GM18951 (cell line): Measurements from ENCODE around the gene CTNNA3.

ENCODE experiments used
- POLR2A ChIP-seq: IDR thresholded peaks from 4 replicates; pipeline ENCODE4 v1.6.1; 2011; ENCODE audit warnings: mild to moderate bottlenecking; ENCODE audit not compliant: insufficient read length, insufficient read depth; ENCODE audit errors: extremely low read depth
- in situ Hi-C: fragments of 300-500 bp; cut with MboI; formaldehyde crosslinking; loops from one replicate; pipeline ENCODE4 v1.12.0; 2022; ENCODE audit warnings: low sequenced_read_pairs, mixed read lengths, inconsistent platforms; ENCODE audit not compliant: unreplicated experiment

Gene CTNNA3

DNA sequence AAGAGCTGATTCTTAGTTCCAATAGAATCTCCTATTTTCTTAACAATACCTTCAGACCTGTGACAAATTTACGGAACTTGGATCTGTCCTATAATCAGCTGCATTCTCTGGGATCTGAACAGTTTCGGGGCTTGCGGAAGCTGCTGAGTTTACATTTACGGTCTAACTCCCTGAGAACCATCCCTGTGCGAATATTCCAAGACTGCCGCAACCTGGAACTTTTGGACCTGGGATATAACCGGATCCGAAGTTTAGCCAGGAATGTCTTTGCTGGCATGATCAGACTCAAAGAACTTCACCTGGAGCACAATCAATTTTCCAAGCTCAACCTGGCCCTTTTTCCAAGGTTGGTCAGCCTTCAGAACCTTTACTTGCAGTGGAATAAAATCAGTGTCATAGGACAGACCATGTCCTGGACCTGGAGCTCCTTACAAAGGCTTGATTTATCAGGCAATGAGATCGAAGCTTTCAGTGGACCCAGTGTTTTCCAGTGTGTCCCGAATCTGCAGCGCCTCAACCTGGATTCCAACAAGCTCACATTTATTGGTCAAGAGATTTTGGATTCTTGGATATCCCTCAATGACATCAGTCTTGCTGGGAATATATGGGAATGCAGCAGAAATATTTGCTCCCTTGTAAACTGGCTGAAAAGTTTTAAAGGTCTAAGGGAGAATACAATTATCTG, 768.6 kb downstream of the CTNNA3 start:
- in situ Hi-C loops: no loop called here

DNA sequence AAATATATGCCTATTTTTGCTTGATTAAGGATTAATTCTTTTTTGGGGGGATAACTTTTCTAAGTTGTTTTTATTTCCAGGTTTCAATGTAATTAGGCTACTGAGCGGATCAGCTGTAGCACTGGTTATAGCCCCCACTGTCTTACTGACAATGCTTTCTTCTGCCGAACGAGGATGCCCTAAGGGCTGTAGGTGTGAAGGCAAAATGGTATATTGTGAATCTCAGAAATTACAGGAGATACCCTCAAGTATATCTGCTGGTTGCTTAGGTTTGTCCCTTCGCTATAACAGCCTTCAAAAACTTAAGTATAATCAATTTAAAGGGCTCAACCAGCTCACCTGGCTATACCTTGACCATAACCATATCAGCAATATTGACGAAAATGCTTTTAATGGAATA, 769.2 kb downstream of the CTNNA3 start:
- in situ Hi-C loops: no loop called here

More for the DNA sequence above, 768.6 kb downstream of the CTNNA3 start:
- no peak for TF ChIP-seq POLR2A

DNA sequence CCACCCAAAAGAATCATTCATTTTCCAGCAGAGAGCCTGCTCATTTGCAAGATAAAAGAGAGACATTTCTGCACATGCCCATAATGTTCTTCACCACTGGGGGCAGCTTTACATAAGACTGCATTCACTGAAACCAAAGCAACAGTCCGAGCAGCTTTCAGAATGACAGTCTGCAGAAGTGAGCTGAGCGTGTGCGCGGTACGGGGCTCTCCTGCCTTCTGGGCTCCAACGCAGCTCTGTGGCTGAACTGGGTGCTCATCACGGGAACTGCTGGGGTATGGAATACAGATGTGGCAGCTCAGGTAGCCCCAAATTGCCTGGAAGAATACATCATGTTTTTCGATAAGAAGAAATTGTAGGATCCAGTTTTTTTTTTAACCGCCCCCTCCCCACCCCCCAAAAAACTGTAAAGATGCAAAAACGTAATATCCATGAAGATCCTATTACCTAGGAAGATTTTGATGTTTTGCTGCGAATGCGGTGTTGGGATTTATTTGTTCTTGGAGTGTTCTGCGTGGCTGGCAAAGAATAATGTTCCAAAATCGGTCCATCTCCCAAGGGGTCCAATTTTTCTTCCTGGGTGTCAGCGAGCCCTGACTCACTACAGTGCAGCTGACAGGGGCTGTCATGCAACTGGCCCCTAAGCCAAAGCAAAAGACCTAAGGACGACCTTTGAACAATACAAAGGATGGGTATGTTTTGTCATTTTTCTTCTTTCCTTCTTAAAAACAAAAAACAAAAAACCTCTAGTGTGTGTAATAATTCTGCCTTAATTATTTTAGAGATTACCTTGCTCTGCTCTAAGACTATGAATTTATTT, 769.9 kb downstream of the CTNNA3 start, which contains the start of gene LRRTM3:
Gene LRRTM3, plus strand, starts transcription at position 141 of the 820 bp plus-strand sequence.
- no peak for TF ChIP-seq POLR2A
- in situ Hi-C loops: no loop called here

More for the DNA sequence above, 769.2 kb downstream of the CTNNA3 start:
- no peak for TF ChIP-seq POLR2A

DNA sequence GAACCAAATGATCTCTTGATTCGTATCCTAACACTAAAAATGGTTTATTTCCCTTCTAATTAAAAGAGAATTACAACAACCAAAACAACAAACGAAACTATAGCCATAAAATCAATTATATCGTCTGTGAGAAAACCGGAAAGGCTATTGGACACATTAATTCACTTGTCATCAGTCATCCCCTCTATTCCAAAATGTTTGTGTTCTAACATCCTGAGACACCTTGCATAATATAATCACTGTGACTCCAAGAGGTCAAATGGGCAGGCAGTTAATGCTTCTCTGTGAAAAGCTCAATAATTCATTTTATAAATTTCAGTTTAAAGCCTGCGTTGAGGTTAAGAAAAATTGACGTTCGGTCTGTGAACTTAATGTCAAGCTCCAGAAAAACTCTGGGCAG, 770.6 kb downstream of the CTNNA3 start:
- in situ Hi-C loops: no loop called here

DNA sequence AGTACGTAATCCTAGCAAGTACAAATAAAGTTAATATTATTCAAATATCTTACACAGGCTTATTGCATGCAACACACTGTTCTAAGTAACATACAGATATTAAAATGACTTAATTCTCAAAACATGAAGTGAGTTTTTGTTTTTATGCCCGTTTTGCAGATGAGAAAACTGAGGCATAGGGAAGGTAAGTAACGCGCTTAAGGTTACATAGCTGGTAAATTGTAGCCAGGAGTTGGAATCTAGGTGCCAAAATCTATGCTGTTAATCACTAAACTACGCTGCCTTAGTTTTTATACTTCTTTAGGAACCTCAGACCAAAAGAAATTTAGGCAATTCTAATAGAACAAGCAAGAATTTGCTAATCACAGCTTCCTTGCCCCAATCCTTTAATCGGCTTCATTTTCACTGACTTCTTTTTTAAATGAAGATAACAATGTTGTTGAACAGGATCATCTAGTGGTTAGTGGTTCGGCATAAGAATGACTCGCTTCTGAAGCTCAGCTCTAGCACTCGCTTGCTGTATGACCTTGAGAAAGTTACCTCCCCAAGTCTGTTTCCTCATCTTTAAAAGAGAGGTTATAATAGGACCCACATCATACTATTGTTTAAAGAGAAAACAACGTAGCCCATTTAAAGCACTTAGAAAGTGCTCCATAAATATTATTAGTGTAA, 771.2 kb downstream of the CTNNA3 start:
- in situ Hi-C loops: no loop called here
- TF ChIP-seq POLR2A: no peak

More for the DNA sequence above, 770.6 kb downstream of the CTNNA3 start:
- no peak for TF ChIP-seq POLR2A

DNA sequence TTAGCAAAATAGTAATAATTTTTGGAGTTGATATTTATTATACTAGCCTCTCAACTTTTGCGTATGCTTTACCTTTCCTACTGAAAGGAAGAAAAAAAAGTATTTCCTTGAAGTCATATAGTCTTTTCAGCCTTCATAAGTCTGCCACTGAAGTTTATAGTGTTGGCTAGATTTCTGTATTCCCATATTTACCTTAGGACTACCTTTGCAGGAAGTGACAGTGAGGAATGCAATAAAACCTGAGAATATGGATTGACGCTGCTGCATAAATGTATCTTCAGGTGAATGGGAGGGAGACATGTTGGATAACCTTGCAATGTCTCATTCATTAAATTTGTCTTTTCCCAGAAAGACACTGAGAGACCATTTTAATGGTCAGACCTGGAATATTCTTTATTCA, 776.7 kb downstream of the CTNNA3 start:
- in situ Hi-C loops: no loop called here
- no peak for TF ChIP-seq POLR2A

DNA sequence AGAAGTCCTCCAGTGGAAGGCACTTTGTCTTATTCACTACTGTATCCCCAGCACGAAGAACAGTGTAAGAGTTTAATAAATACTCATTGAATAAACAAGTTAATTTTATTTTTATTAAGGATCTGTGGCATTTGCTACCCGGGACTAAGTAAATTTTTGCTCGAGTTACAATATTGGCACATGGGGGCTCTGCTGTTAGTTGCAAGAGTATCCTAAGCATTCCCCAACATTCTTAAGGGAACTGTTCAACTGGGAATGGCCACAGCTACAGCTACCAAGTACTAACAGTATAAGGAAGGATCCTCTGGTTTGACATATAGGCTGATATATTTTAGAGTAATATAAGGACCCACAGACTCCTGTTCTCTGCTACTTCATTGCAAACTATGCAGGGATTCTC, 778.9 kb downstream of the CTNNA3 start:
- in situ Hi-C loops: no loop called here
- no peak for TF ChIP-seq POLR2A

DNA sequence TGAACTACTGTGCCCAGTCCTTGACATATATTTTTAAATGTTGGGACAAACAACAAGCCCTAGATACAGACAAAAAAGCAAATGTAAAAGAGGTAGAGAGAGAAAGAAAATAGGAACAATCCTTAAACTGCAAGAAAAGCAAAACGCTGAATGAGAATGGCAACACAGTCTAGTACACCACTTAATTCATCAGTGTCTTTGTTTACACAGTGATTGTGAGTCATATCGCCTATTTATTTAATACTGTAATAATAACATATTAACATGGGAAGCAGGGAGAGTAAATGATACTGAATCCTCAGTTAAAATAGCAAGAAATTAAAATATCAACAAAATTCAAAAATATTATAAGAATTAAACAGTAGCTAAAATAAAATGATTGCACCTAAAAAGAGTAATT, 780.0 kb downstream of the CTNNA3 start:
- in situ Hi-C loops: no loop called here
- no peak for TF ChIP-seq POLR2A

DNA sequence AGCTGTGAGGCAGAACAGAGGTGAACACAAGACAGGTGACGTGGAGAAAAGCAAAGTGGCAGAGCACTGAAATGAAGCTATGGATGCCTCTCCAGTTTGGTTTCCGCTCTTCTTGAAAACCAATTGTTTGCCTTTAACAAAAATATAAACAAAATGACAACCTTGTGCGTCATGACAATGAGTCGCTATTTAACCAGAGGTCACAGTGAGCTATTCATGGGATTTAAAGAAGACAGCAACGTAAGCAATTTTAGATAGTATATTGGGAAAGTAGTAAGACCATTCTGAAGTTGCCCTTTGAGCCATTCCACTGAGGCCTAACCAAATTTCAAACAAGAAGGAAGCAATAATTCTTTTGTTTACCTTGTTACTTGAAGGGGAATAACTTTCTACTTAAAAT, 785.3 kb downstream of the CTNNA3 start:
- TF ChIP-seq POLR2A: no peak
- in situ Hi-C loops: no loop called here

DNA sequence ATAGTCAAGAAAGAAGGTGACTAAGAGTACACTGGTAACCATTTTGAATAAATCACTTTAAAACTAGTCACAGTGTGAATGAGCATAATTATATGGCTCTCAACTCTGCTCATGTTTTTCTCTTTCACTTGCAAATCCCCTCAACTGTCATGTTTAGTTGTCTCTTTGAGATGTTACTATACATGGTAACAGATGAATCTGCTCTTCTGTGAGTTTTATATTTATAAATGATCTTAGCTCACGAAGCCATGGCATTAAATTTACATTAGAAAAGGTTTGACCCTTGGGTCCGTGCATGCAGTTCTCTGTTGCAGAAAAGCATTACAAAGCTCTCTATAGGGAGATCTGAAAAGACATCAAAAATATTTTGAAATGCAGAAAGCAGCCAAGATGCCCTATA, 803.1 kb downstream of the CTNNA3 start:
- in situ Hi-C loops: no loop called here
- TF ChIP-seq POLR2A: no peak

DNA sequence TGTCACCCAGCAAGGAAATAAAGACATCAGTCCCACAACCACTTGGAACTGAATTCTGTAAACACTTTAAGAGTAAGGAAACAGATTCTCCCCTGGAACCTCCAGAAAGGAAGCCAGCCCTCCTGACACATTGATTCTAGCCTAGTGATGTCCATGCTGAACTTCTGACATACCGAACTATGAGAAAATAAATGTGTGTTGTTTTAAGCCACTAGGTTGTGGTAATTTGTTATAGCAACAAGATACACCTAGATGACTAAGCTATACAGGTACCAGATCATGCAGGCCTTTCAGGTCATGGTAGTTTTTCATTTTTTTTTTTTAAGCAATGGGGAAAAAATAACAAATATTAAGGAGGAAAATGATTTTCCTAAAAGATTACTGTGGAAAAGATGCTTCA, 807.8 kb downstream of the CTNNA3 start:
- in situ Hi-C loops: no loop called here
- no peak for TF ChIP-seq POLR2A

DNA sequence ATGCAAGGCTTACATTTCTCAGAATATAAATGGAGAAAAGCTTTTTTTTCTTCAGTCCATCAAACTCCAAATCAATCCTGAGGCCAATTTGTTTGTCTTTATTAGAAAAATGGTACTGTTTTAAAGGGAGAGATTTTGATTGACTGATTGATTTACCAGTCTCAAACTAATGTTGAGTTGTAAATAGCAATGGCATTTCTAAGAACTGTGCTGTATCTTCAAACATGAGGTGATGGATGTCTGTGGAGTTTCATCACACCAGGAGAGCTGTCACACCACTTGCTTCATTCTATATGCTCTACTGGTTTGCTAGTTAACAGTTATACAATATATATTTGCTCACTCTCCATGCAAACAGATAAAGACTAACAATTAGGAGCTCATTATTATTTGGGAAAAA, 809.1 kb downstream of the CTNNA3 start:
- TF ChIP-seq POLR2A: no peak
- in situ Hi-C loops: no loop called here

DNA sequence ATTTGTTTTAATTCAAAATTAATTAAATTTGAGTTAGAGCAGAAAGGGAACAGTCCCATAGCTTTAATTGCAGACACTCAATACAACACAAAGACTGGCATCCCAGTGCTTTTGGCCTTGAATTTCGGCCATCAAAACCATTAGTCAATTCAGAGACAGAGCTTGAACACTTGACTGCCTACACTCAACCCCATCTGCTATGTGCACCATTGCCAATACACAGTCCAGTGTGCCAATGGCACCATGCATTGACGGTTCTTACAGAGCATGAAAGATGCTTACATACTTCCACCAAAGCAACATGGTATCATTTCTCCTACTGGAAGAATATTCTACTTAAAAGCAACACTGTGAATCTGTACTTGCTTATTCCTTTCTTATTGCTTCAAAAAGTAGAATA, 813.7 kb downstream of the CTNNA3 start:
- TF ChIP-seq POLR2A: no peak
- in situ Hi-C loops: no loop called here
